ENCODE results near the gene BANF1. TPM values are rescaled to one million over a fixed set of nuclear protein-coding genes. Genes with fewer than 3 reads are reported as not detected.

BANF1 gene
- total and polyA plus RNA-seq, 2 donors (not counting 3 experiments of a cell fraction or from before 2014, with no cell fraction given): 269 to 376 TPM

DNA sequence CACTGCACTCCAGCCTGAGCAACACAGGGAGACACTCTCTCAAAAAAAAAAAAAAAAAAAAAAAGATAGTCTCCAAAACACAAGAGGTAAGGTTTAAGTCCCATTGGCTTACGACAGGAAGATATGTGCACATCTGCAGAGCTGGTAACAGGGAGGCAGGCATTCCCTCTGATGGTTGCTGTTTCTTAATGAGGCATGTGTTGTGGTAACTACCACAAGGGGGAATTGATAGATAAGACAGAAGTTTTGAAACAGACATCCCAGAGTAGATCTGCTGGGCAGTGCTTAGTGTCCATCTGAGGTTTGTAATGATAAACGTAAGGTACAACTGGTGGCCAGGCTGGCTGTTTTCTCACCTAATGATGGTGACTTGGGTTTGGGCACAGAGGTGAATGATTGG, 5.0 kb upstream of the BANF1 start:
- FAIRE-seq (no peak), DNase-seq (ENCODE audit: low read depth, low spot score) (no peak)
- no peaks in the 10 kb centered on the region for H4K20me1 ChIP-seq (replicated peaks; ENCODE audit: control insufficient read depth, extremely low read depth, insufficient read depth, low read length)
- ChIA-PET CTCF (interaction anchor here (1.0 to 1.2 kb wide), 2 partner anchors 47 to 217 kb away, joined by 3 to 5 read pairs; no protein-coding TSS in a partner anchor), POLR2A (no interaction called here)
- peaks cover 23% of the 10 kb centered on the region for H3K79me2 ChIP-seq (ENCODE audit: control insufficient read depth, insufficient read depth, low read length)
- no TSS peak for BruUV-seq (replicated peaks)
- no peak overlapping the region for H3K27ac ChIP-seq (ENCODE audit: insufficient read depth, low read depth, low read length)
- no peak overlapping the region for H2AFZ ChIP-seq (ENCODE audit: low read depth, low read length)
- intact Hi-C loops (cut with micrococcal nuclease) (no loop called here), dilution Hi-C loops (cut with MboI; ENCODE audit: extremely low pct_ligation_motif_present, low sequenced_read_pairs) (no loop called here)
- TF ChIP-seq MAX (IDR thresholded peaks at IDR 0.05; ENCODE audit: insufficient read depth, insufficient read length): no peak
- TF ChIP-seq CTCF (IDR thresholded peaks at IDR 0.05; ENCODE audit: extremely low read depth in 1 of 2, insufficient read depth in 1 of 2, low read depth in 1 of 2, low read length in 2 of 2): no peak
- no peak for TF ChIP-seq FOS (IDR thresholded peaks at IDR 0.05; ENCODE audit: borderline replicate concordance, insufficient read depth, low read length)
- TF ChIP-seq EZH2 (IDR thresholded peaks at IDR 0.05; ENCODE audit: borderline replicate concordance, low read depth, low read length, severe bottlenecking): no peak
- TF ChIP-seq POLR2A (IDR thresholded peaks at IDR 0.05; ENCODE audit: low read depth, low read length): no peak
- no peaks in the 10 kb centered on the region for H3K9me3 ChIP-seq (replicated peaks; ENCODE audit: control insufficient read depth, insufficient read depth, low read length)
- H3K9ac ChIP-seq (replicated peaks; ENCODE audit: extremely low read depth, insufficient read depth, low read length): no peak overlapping the region
- peaks cover 3% of the 10 kb centered on the region for H3K4me1 ChIP-seq (ENCODE audit: control insufficient read depth, extremely low read depth, insufficient read depth, low read length)
- peaks cover 18 to 23% of the 10 kb centered on the region in 2 experiments for H3K36me3 ChIP-seq (ENCODE audit: control insufficient read depth in 2 of 2, extremely low read depth in 1 of 2, insufficient read depth in 2 of 2, low read length in 2 of 2)
- no peaks in the 10 kb centered on the region for H3K9me1 ChIP-seq (replicated peaks; ENCODE audit: control insufficient read depth, extremely low read depth, insufficient read depth, low read length)
- no peak overlapping the region for H3K4me3 ChIP-seq (replicated peaks in 1 of 3; ENCODE audit: insufficient read depth in 1 of 3, low read depth in 1 of 3, low read length in 3 of 3)
- no peaks in the 10 kb centered on the region for H3K27me3 ChIP-seq (ENCODE audit: control insufficient read depth in 2 of 2, insufficient read depth in 2 of 2, low read length in 2 of 2)
- no peak overlapping the region for H3K4me2 ChIP-seq (ENCODE audit: insufficient read depth, low read length)

Measured in endothelial cell of umbilical vein (primary cell).